ENCODE measurements around the gene TRPC4. TPM values are rescaled to one million over a fixed set of nuclear protein-coding genes. Genes with fewer than 3 reads are reported as not detected.

Gene TRPC4
- total and polyA plus RNA-seq, 2 donors (not counting 1 experiment from before 2014, with no cell fraction given) = 1.7 to 30.7 TPM

- Histone ChIP-seq H3K4me3 (replicated peaks in 1 of 4; ENCODE audit: control extremely low read depth in 1 of 4, insufficient read depth in 1 of 4, low read depth in 3 of 4, low read length in 4 of 4) (no peak overlapping the region), H3K79me2 (ENCODE audit: control insufficient read depth, insufficient read depth, low read length) (no peaks in the 10 kb centered on the region), H2AFZ (ENCODE audit: low read length) (no peak overlapping the region), H3K27ac (ENCODE audit: insufficient read depth, low read length) (no peak overlapping the region), H3K9ac (ENCODE audit: insufficient read depth, low read length) (no peak overlapping the region), H4K20me1 (ENCODE audit: control insufficient read depth, extremely low read depth, insufficient read depth, low read length) (no peaks in the 10 kb centered on the region), H3K9me3 (ENCODE audit: control insufficient read depth, insufficient read depth, low read depth, low read length) (no peaks in the 10 kb centered on the region), H3K27me3 (ENCODE audit: control insufficient read depth, insufficient read depth, low read length) (no peaks in the 10 kb centered on the region), H3K4me1 (ENCODE audit: control insufficient read depth, extremely low read depth, insufficient read depth, low read length) (peaks cover 11% of the 10 kb centered on the region), H3K4me2 (ENCODE audit: extremely low read depth, insufficient read depth, low read length) (no peak overlapping the region), H3K36me3 (ENCODE audit: control insufficient read depth, insufficient read depth, low read length) (no peaks in the 10 kb centered on the region)
- TF ChIP-seq EZH2 (IDR thresholded peaks at IDR 0.05; ENCODE audit: low read length, missing control alignments) (no peak), CTCF (conservative IDR thresholded peaks at IDR 0.05 in 1 of 2, IDR thresholded peaks at IDR 0.05 in 1 of 2; ENCODE audit: low read depth in 1 of 2, low read length in 2 of 2) (no peak)
- DNase-seq (ENCODE audit: low read depth in 2 of 2) = peak in 1 of 2 donors; percentile 59
Observed at GRCh38 chr13:37685206-37685605, 184.4 kb downstream of the TRPC4 start.

GRCh38 chr13:37682496-37682895 lies 187.1 kb downstream of the TRPC4 start:
- Histone ChIP-seq H3K27me3 (ENCODE audit: control insufficient read depth, insufficient read depth, low read length) (no peaks in the 10 kb centered on the region), H3K4me1 (ENCODE audit: control insufficient read depth, extremely low read depth, insufficient read depth, low read length) (peaks cover 11% of the 10 kb centered on the region), H3K36me3 (ENCODE audit: control insufficient read depth, insufficient read depth, low read length) (no peaks in the 10 kb centered on the region), H3K4me2 (ENCODE audit: extremely low read depth, insufficient read depth, low read length) (no peak overlapping the region), H3K9ac (ENCODE audit: insufficient read depth, low read length) (no peak overlapping the region), H4K20me1 (ENCODE audit: control insufficient read depth, extremely low read depth, insufficient read depth, low read length) (no peaks in the 10 kb centered on the region), H3K27ac (ENCODE audit: insufficient read depth, low read length) (peak overlapping the region; percentile 69), H3K9me3 (ENCODE audit: control insufficient read depth, insufficient read depth, low read depth, low read length) (no peaks in the 10 kb centered on the region), H3K4me3 (replicated peaks in 1 of 4; ENCODE audit: control extremely low read depth in 1 of 4, insufficient read depth in 1 of 4, low read depth in 3 of 4, low read length in 4 of 4) (no peak overlapping the region), H2AFZ (ENCODE audit: low read length) (no peak overlapping the region), H3K79me2 (ENCODE audit: control insufficient read depth, insufficient read depth, low read length) (no peaks in the 10 kb centered on the region)
- DNase-seq (ENCODE audit: low read depth in 2 of 2) = no peak
- no peak for TF ChIP-seq EZH2 (IDR thresholded peaks at IDR 0.05; ENCODE audit: low read length, missing control alignments)

- Histone ChIP-seq H3K9ac (ENCODE audit: insufficient read depth, low read length) (no peak overlapping the region), H3K27me3 (ENCODE audit: control insufficient read depth, insufficient read depth, low read length) (no peaks in the 10 kb centered on the region), H2AFZ (ENCODE audit: low read length) (peak overlapping the region; percentile 35), H3K9me3 (ENCODE audit: control insufficient read depth, insufficient read depth, low read depth, low read length) (no peaks in the 10 kb centered on the region), H4K20me1 (ENCODE audit: control insufficient read depth, extremely low read depth, insufficient read depth, low read length) (no peaks in the 10 kb centered on the region), H3K4me3 (replicated peaks in 1 of 4; ENCODE audit: control extremely low read depth in 1 of 4, insufficient read depth in 1 of 4, low read depth in 3 of 4, low read length in 4 of 4) (no peak overlapping the region), H3K36me3 (ENCODE audit: control insufficient read depth, insufficient read depth, low read length) (no peaks in the 10 kb centered on the region), H3K79me2 (ENCODE audit: control insufficient read depth, insufficient read depth, low read length) (no peaks in the 10 kb centered on the region), H3K4me2 (ENCODE audit: extremely low read depth, insufficient read depth, low read length) (peak overlapping the region; percentile 44), H3K4me1 (ENCODE audit: control insufficient read depth, extremely low read depth, insufficient read depth, low read length) (peaks cover 9% of the 10 kb centered on the region), H3K27ac (ENCODE audit: insufficient read depth, low read length) (peak overlapping the region; percentile 69)
- DNase-seq (ENCODE audit: low read depth in 2 of 2) = peak; percentile 81 to 97
- TF ChIP-seq EZH2 (IDR thresholded peaks at IDR 0.05; ENCODE audit: low read length, missing control alignments) (no peak), CTCF (conservative IDR thresholded peaks at IDR 0.05 in 1 of 2, IDR thresholded peaks at IDR 0.05 in 1 of 2; ENCODE audit: low read depth in 1 of 2, low read length in 2 of 2) (no peak)
Observed at GRCh38 chr13:37681281-37682032, 188.1 kb downstream of the TRPC4 start.

Measured in fibroblast of lung (primary cell).